Effector memory CD4-positive, alpha-beta T cell (primary cell): Measurements from ENCODE around the gene DSCAML1.

Source experiments
- DNase-seq, 3 donors: peaks; one replicate each; pipeline ENCODE4 v3.0.0-alpha.2; 2020
- H3K27ac ChIP-seq: 2 replicates; pipeline ENCODE4 v1.7.0; 2013; ENCODE audit warnings: mild to moderate bottlenecking, low read length, moderate library complexity; ENCODE audit not compliant: insufficient read depth, poor library complexity, severe bottlenecking
- H3K27me3 ChIP-seq: replicated peaks from 2 replicates; pipeline ENCODE4 v1.7.0; 2013; ENCODE audit warnings: mild to moderate bottlenecking, low read length; ENCODE audit not compliant: insufficient read depth, control insufficient read depth, poor library complexity, severe bottlenecking
- H3K36me3 ChIP-seq: 2 replicates; pipeline ENCODE4 v1.7.0; 2013; ENCODE audit warnings: mild to moderate bottlenecking, low read length, moderate library complexity; ENCODE audit not compliant: control insufficient read depth, insufficient read depth
- H3K4me1 ChIP-seq: 2 replicates; pipeline ENCODE4 v1.7.0; 2013; ENCODE audit warnings: low read length, mild to moderate bottlenecking; ENCODE audit not compliant: control insufficient read depth, insufficient read depth, poor library complexity, severe bottlenecking
- H3K4me3 ChIP-seq: 2 replicates; pipeline ENCODE4 v1.7.0; 2013; ENCODE audit warnings: low read length, low read depth, mild to moderate bottlenecking; ENCODE audit not compliant: insufficient read depth, poor library complexity, severe bottlenecking
- H3K9me3 ChIP-seq: 2 replicates; pipeline ENCODE4 v1.7.0; 2013; ENCODE audit warnings: mild to moderate bottlenecking, low read length, moderate library complexity; ENCODE audit not compliant: control insufficient read depth

DSCAML1 gene

GRCh38 chr11:117505285-117505970 is 291.6 kb downstream of the DSCAML1 start:
- no peaks in the 10 kb centered on the region for H3K4me1 ChIP-seq
- H3K36me3 ChIP-seq = no peaks in the 10 kb centered on the region
- DNase-seq = no peak
- no peaks in the 10 kb centered on the region for H3K27me3 ChIP-seq
- no peak overlapping the region for H3K27ac ChIP-seq
- no peaks in the 10 kb centered on the region for H3K9me3 ChIP-seq
- no peak overlapping the region for H3K4me3 ChIP-seq

- H3K27me3 ChIP-seq = no peaks in the 10 kb centered on the region
- no peak for DNase-seq
- no peaks in the 10 kb centered on the region for H3K36me3 ChIP-seq
- H3K9me3 ChIP-seq = no peaks in the 10 kb centered on the region
- no peaks in the 10 kb centered on the region for H3K4me1 ChIP-seq
- H3K27ac ChIP-seq = no peak overlapping the region
- H3K4me3 ChIP-seq = no peak overlapping the region
These were observed 294.3 kb downstream of the DSCAML1 start for GRCh38 chr11:117502779-117503100.

- H3K9me3 ChIP-seq = no peaks in the 10 kb centered on the region
- H3K36me3 ChIP-seq = no peaks in the 10 kb centered on the region
- H3K27ac ChIP-seq = no peak overlapping the region
- no peaks in the 10 kb centered on the region for H3K4me1 ChIP-seq
- no peak for DNase-seq
- H3K27me3 ChIP-seq = no peaks in the 10 kb centered on the region
- H3K4me3 ChIP-seq = no peak overlapping the region
These were observed 294.8 kb downstream of the DSCAML1 start for GRCh38 chr11:117502015-117502778.

- Histone ChIP-seq H3K9me3 (no peaks in the 10 kb centered on the region), H3K4me3 (no peak overlapping the region), H3K36me3 (no peaks in the 10 kb centered on the region), H3K4me1 (no peaks in the 10 kb centered on the region), H3K27me3 (no peaks in the 10 kb centered on the region), H3K27ac (no peak overlapping the region)
- DNase-seq = no peak
These were observed 295.6 kb downstream of the DSCAML1 start for GRCh38 chr11:117501237-117501898.

GRCh38 chr11:117498791-117499190 is 298.2 kb downstream of the DSCAML1 start:
- Histone ChIP-seq H3K4me1 (no peaks in the 10 kb centered on the region), H3K9me3 (no peaks in the 10 kb centered on the region), H3K27ac (no peak overlapping the region), H3K4me3 (no peak overlapping the region), H3K27me3 (no peaks in the 10 kb centered on the region), H3K36me3 (no peaks in the 10 kb centered on the region)
- DNase-seq = no peak

- no peaks in the 10 kb centered on the region for H3K27me3 ChIP-seq
- H3K4me3 ChIP-seq = no peak overlapping the region
- H3K9me3 ChIP-seq = no peaks in the 10 kb centered on the region
- DNase-seq = no peak
- H3K4me1 ChIP-seq = no peaks in the 10 kb centered on the region
- no peaks in the 10 kb centered on the region for H3K36me3 ChIP-seq
- no peak overlapping the region for H3K27ac ChIP-seq
These were observed 299.6 kb downstream of the DSCAML1 start for GRCh38 chr11:117497206-117497951.

- H3K27me3 ChIP-seq = no peaks in the 10 kb centered on the region
- H3K36me3 ChIP-seq = no peaks in the 10 kb centered on the region
- no peaks in the 10 kb centered on the region for H3K9me3 ChIP-seq
- no peak overlapping the region for H3K27ac ChIP-seq
- H3K4me1 ChIP-seq = no peaks in the 10 kb centered on the region
- H3K4me3 ChIP-seq = no peak overlapping the region
- no peak for DNase-seq
These were observed 301.7 kb downstream of the DSCAML1 start for GRCh38 chr11:117495357-117495756.

GRCh38 chr11:117492578-117493251 is 304.3 kb downstream of the DSCAML1 start:
- Histone ChIP-seq H3K4me3 (no peak overlapping the region), H3K27ac (no peak overlapping the region), H3K9me3 (no peaks in the 10 kb centered on the region), H3K36me3 (no peaks in the 10 kb centered on the region), H3K4me1 (no peaks in the 10 kb centered on the region), H3K27me3 (no peaks in the 10 kb centered on the region)
- no peak for DNase-seq

GRCh38 chr11:117490911-117491310 is 306.1 kb downstream of the DSCAML1 start:
- DNase-seq = no peak
- Histone ChIP-seq H3K27ac (no peak overlapping the region), H3K9me3 (no peaks in the 10 kb centered on the region), H3K36me3 (no peaks in the 10 kb centered on the region), H3K4me1 (no peaks in the 10 kb centered on the region), H3K4me3 (no peak overlapping the region), H3K27me3 (no peaks in the 10 kb centered on the region)
